Ecto neural progenitor cell (in vitro differentiated cells): ENCODE measurements around the gene FAM228B.
"Not testable (repeated sequence)": the region's sequence is repeated elsewhere in the genome, so short reads cannot be mapped to it uniquely, and the experiment has no call there.

Experiments used
- DNase-seq: peaks from one replicate; pipeline ENCODE4 v3.0.0-alpha.2; 2018; ENCODE audit warnings: low spot score

The FAM228B gene

GRCh38 chr2:24159708-24160107 lies 36.4 kb downstream of the FAM228B start:
- no peak for DNase-seq

- DNase-seq: no peak
Observed at GRCh38 chr2:24160761-24161160, 37.5 kb downstream of the FAM228B start.

GRCh38 chr2:24162494-24162893 lies 39.2 kb downstream of the FAM228B start:
- no peak for DNase-seq

- no peak for DNase-seq
Observed at GRCh38 chr2:24163186-24163585, 39.9 kb downstream of the FAM228B start.

GRCh38 chr2:24163601-24164000 lies 40.3 kb downstream of the FAM228B start:
- DNase-seq: no peak

GRCh38 chr2:24164416-24164973 lies 41.2 kb downstream of the FAM228B start:
- no peak for DNase-seq

GRCh38 chr2:24169023-24169422 lies 45.8 kb downstream of the FAM228B start:
- no peak for DNase-seq

GRCh38 chr2:24174851-24175277 lies 51.6 kb downstream of the FAM228B start, which contains the start of gene FAM228A:
TSS of gene FAM228A (plus strand) at chr2:24175053. CDS start at chr2:24175481, 428 bp downstream.
- DNase-seq: no peak

GRCh38 chr2:24175631-24176187 lies 52.4 kb downstream of the FAM228B start:
- DNase-seq: no peak

GRCh38 chr2:24176326-24176725 lies 53.1 kb downstream of the FAM228B start:
- no peak for DNase-seq

GRCh38 chr2:24179683-24180082 lies 56.4 kb downstream of the FAM228B start:
- DNase-seq: no peak

- DNase-seq: no peak
Observed at GRCh38 chr2:24181849-24182248, 58.6 kb downstream of the FAM228B start.

GRCh38 chr2:24182507-24182906 lies 59.2 kb downstream of the FAM228B start:
- no peak for DNase-seq

- no peak for DNase-seq
Observed at GRCh38 chr2:24183366-24184069, 60.2 kb downstream of the FAM228B start.

GRCh38 chr2:24189551-24189950 lies 66.3 kb downstream of the FAM228B start:
- DNase-seq: no peak

GRCh38 chr2:24190503-24190902 lies 67.2 kb downstream of the FAM228B start:
- DNase-seq: no peak

- DNase-seq: no peak
Observed at GRCh38 chr2:24191156-24191555, 67.9 kb downstream of the FAM228B start.

GRCh38 chr2:24191848-24192247 lies 68.6 kb downstream of the FAM228B start:
- no peak for DNase-seq

GRCh38 chr2:24197213-24197612 lies 73.9 kb downstream of the FAM228B start:
- not testable (repeated sequence) for DNase-seq

- DNase-seq: no peak
Observed at GRCh38 chr2:24199968-24200590, 76.8 kb downstream of the FAM228B start.

GRCh38 chr2:24200799-24201198 lies 77.5 kb downstream of the FAM228B start:
- no peak for DNase-seq

GRCh38 chr2:24203029-24203786 lies 79.9 kb downstream of the FAM228B start:
- no peak for DNase-seq
